H7 (cell line): Measurements from ENCODE around the gene CLK2. TPM values are rescaled to one million over a fixed set of nuclear protein-coding genes. Genes with fewer than 3 reads are reported as not detected.
"Not testable (repeated sequence)": the region's sequence is repeated elsewhere in the genome, so short reads cannot be mapped to it uniquely, and the experiment has no call there.

Experiments used
- DNase-seq: peaks from one replicate; pipeline ENCODE4 v3.0.0; 2012
- H3K27me3 ChIP-seq: 2 replicates; pipeline ENCODE4 v1.6.0; 2011; ENCODE audit warnings: mild to moderate bottlenecking, low read length; ENCODE audit not compliant: control insufficient read depth, insufficient read depth
- H3K36me3 ChIP-seq: replicated peaks from 2 replicates; pipeline ENCODE4 v1.5.1; 2011; ENCODE audit warnings: low read length; ENCODE audit not compliant: control insufficient read depth, insufficient read depth
- H3K4me3 ChIP-seq: 2 replicates; pipeline ENCODE4 v1.5.1; 2011; ENCODE audit warnings: low read depth, mild to moderate bottlenecking, control low read depth, low read length, moderate library complexity; ENCODE audit not compliant: insufficient read depth
- total RNA-seq: library from RNA; depleted of rRNA; stranded (reverse); fragments of >200 nt; shearing (Covaris generic); gene quantifications from 2 replicates; pipeline ENCODE4 v1.2.3, GENCODE V29; 2014

The CLK2 gene
- total RNA-seq, 1 experiment from 2014 or later: 38.7 TPM

- H3K27me3 ChIP-seq: peaks cover 14% of the 10 kb centered on the region
- DNase-seq: peak; percentile 34
- H3K36me3 ChIP-seq: no peaks in the 10 kb centered on the region; the same call in none of the 2 replicates
- no peak overlapping the region for H3K4me3 ChIP-seq
Observed at GRCh38 chr1:155247667-155248553, 25.4 kb downstream of the CLK2 start.

GRCh38 chr1:155246796-155247195 is 26.5 kb downstream of the CLK2 start:
- H3K36me3 ChIP-seq, DNase-seq, H3K4me3 ChIP-seq: not testable (repeated sequence)
- peaks cover 14% of the 10 kb centered on the region for H3K27me3 ChIP-seq

- Histone ChIP-seq H3K27me3 (peaks cover 13% of the 10 kb centered on the region), H3K4me3 (peak overlapping the region; percentile 56), H3K36me3 (no peaks in the 10 kb centered on the region; the same call in none of the 2 replicates)
- DNase-seq: no peak
Observed at GRCh38 chr1:155245163-155245524, 28.2 kb downstream of the CLK2 start.

- Histone ChIP-seq H3K4me3 (peak overlapping the region; percentile 56), H3K27me3 (peaks cover 9% of the 10 kb centered on the region), H3K36me3 (no peaks in the 10 kb centered on the region; the same call in none of the 2 replicates)
- DNase-seq: peak; percentile 98
Observed at GRCh38 chr1:155244368-155245162, 28.7 kb downstream of the CLK2 start.

- H3K4me3 ChIP-seq: no peak overlapping the region
- peaks cover 9% of the 10 kb centered on the region for H3K27me3 ChIP-seq
- DNase-seq: no peak
- H3K36me3 ChIP-seq: no peaks in the 10 kb centered on the region; the same call in none of the 2 replicates
Observed at GRCh38 chr1:155242805-155243358, 30.4 kb downstream of the CLK2 start.

- H3K4me3 ChIP-seq: no peak overlapping the region
- H3K27me3 ChIP-seq: peaks cover 7% of the 10 kb centered on the region
- DNase-seq: no peak
- H3K36me3 ChIP-seq: peaks cover 1% of the 10 kb centered on the region
Observed at GRCh38 chr1:155241841-155242264, 31.5 kb downstream of the CLK2 start.

GRCh38 chr1:155241069-155241679 is 32.1 kb downstream of the CLK2 start:
- H3K4me3 ChIP-seq: peak overlapping the region; percentile 16; the same call in 1 of the 2 replicates
- peaks cover 1% of the 10 kb centered on the region for H3K36me3 ChIP-seq
- peaks cover 5% of the 10 kb centered on the region for H3K27me3 ChIP-seq
- peak; percentile 86 for DNase-seq

GRCh38 chr1:155236451-155236850 is 36.9 kb downstream of the CLK2 start:
- H3K27me3 ChIP-seq: no peaks in the 10 kb centered on the region
- no peak overlapping the region for H3K4me3 ChIP-seq
- H3K36me3 ChIP-seq: peaks cover 1% of the 10 kb centered on the region
- no peak for DNase-seq

- not testable (repeated sequence) for H3K36me3 ChIP-seq, DNase-seq
Observed at GRCh38 chr1:155235375-155235774, 37.9 kb downstream of the CLK2 start.

GRCh38 chr1:155233502-155233901 is 39.8 kb downstream of the CLK2 start:
- not testable (repeated sequence) for DNase-seq, H3K4me3 ChIP-seq, H3K36me3 ChIP-seq, H3K27me3 ChIP-seq

More at GRCh38 chr1:155235375-155235774, 37.9 kb downstream of the CLK2 start:
- not testable (repeated sequence) for H3K4me3 ChIP-seq, H3K27me3 ChIP-seq

GRCh38 chr1:155232001-155232978 is 41.0 kb downstream of the CLK2 start:
- H3K27me3 ChIP-seq, DNase-seq, H3K4me3 ChIP-seq, H3K36me3 ChIP-seq: not testable (repeated sequence)

GRCh38 chr1:155231302-155231701 is 42.0 kb downstream of the CLK2 start:
- not testable (repeated sequence) for H3K27me3 ChIP-seq, H3K4me3 ChIP-seq, H3K36me3 ChIP-seq, DNase-seq

- Histone ChIP-seq H3K36me3 (peaks cover 2% of the 10 kb centered on the region; the same call in 1 of the 2 replicates), H3K27me3 (peaks cover 1% of the 10 kb centered on the region; the same call in 1 of the 2 replicates), H3K4me3 (peak overlapping the region; percentile 53)
- no peak for DNase-seq
Observed at GRCh38 chr1:155228096-155228427, 45.2 kb downstream of the CLK2 start.
